ENCODE data around the gene PTGIS. TPM values are rescaled to one million over a fixed set of nuclear protein-coding genes. Genes with fewer than 3 reads are reported as not detected.

The PTGIS gene
- total RNA-seq, 2 donors from 2014 or later = 9.9 to 10.9 TPM

DNA sequence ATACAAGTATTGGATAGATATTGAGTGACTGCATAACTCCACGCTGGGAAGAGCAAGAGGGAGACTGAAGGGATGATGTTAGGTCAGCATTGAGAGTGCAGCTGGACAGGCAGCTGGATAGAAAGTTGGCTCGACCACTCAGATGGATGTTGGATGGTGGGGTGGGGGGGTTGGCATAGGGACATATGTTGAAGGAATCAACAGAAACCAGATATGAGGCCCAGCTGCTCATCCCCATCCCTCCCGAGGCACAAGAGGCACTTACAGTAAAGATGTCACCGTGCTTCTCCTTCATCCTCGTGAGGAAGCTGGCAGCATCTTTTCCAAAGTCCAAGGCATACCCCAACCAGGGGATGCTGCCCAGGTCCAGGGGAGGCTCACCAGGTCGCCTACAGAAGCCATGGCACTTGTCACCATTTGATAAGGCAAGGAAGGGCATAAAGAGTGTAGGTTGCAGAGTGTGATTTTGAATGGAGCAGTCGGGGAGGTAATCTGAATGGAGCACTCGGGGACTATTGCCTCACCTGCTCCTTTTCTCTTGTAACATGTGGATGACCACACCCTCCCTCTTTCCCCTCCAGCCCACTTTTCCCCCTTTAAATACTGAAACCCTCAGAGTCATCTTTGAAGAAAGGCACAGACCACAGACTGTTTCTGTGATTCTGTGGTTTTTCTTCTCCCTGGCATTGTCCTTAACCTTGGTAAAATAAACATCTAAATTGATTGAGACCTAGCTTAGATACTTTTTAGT, 18.0 kb downstream of the PTGIS start:
- WGBS, 2 donors = 71 to 72% methylated on average over 8 of the region's 8 CpGs
- no peak for ATAC-seq

DNA sequence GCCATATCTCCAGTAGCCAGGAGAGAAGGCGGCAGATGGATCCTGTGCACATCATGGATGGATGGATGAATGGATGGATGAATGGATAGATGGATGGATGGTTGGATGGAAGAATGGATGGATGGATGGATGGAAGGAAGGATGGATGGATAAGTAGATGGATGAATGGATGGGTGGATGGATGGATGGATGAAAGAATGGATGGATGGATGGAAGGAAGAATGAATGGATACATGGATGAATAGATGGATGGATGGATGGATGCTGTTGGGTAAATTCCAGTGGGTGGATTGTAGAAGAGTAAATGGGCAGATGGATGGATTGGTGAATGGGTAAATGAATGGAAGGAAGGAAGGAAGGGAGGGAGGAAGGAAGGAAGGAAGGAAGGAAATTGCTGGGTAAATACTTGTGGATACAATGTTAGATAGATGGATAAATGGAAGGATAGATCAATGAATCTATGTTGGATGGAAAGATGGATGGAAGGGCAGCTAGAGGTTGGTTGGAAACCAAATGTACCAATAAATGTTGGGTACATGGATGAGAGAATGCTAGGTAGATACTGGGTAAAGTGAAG, 19.5 kb downstream of the PTGIS start:
- H3K9me3 ChIP-seq = no peaks in the 10 kb centered on the region
- no peak for ATAC-seq
- no peaks in the 10 kb centered on the region for H3K27me3 ChIP-seq
- H3K4me3 ChIP-seq = no peak overlapping the region
- TF ChIP-seq POLR2A (IDR thresholded peaks at IDR 0.05) = no peak
- TF ChIP-seq, protein P1, sequence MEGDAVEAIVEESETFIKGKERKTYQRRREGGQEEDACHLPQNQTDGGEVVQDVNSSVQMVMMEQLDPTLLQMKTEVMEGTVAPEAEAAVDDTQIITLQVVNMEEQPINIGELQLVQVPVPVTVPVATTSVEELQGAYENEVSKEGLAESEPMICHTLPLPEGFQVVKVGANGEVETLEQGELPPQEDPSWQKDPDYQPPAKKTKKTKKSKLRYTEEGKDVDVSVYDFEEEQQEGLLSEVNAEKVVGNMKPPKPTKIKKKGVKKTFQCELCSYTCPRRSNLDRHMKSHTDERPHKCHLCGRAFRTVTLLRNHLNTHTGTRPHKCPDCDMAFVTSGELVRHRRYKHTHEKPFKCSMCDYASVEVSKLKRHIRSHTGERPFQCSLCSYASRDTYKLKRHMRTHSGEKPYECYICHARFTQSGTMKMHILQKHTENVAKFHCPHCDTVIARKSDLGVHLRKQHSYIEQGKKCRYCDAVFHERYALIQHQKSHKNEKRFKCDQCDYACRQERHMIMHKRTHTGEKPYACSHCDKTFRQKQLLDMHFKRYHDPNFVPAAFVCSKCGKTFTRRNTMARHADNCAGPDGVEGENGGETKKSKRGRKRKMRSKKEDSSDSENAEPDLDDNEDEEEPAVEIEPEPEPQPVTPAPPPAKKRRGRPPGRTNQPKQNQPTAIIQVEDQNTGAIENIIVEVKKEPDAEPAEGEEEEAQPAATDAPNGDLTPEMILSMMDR (IDR thresholded peaks at IDR 0.05) = no peak
- no peaks in the 10 kb centered on the region for H3K4me1 ChIP-seq
- H3K27ac ChIP-seq = no peak overlapping the region
- intact Hi-C loops (cut with DNase I) = loop anchor here (10.0 kb wide), 1 partner anchor 336 kb away; no protein-coding TSS in a partner anchor
- WGBS, 2 donors = 90 to 95% methylated on average over 1 of the region's 1 CpG
- no peak for DNase-seq
- H3K36me3 ChIP-seq (replicated peaks in 1 of 2; ENCODE audit: insufficient read depth in 1 of 2, low read depth in 2 of 2) = no peaks in the 10 kb centered on the region

More for the DNA sequence above, 18.0 kb downstream of the PTGIS start:
- Histone ChIP-seq H3K9me3 (no peaks in the 10 kb centered on the region), H3K4me3 (no peak overlapping the region), H3K27me3 (no peaks in the 10 kb centered on the region), H3K4me1 (no peaks in the 10 kb centered on the region), H3K27ac (no peak overlapping the region), H3K36me3 (replicated peaks in 1 of 2; ENCODE audit: insufficient read depth in 1 of 2, low read depth in 2 of 2) (no peaks in the 10 kb centered on the region)
- TF ChIP-seq POLR2A (IDR thresholded peaks at IDR 0.05) = no peak
- TF ChIP-seq, protein P1 (IDR thresholded peaks at IDR 0.05) = no peak
- intact Hi-C loops (cut with DNase I) = loop anchor here (10.0 kb wide), 1 partner anchor 335 kb away; no protein-coding TSS in a partner anchor
- no peak for DNase-seq

DNA sequence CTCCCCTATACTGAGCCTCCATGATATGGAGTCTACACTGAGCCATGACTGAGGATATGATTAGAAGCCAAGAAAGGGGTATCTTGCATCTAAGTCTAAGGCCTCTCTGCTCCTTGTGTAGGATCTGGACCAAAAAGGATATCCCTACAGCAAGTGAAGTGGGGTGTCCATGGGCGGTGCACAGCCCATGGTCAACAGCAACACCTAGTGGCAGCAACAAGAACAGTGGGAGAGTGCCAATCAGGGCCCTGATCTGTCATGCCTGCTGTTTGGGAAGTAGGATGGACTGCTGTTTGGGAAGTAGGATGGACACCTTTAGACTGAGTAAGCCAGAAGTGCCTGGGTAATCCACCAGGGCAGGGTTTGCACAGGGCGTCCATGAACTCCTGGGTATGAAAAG, 22.4 kb downstream of the PTGIS start:
- no peaks in the 10 kb centered on the region for H3K27me3 ChIP-seq

DNA sequence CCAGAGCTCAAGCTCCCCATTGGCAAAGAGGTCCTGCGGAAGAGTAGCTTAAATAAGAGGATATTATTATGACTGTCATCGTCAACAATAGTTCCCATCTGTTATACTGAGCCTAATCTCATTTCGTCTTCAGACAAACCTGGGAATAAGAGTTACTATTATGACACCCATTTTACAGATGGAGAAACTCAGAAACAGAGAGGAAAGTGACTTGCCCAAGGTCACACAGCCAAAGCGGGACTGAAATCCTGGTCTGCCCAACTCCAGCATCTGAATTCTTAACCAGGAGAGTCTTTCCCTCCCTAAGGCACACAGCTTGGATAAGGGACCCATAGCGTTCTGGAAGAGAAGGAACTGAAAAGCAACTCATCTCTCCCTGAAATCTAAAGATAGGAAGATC, 23.4 kb downstream of the PTGIS start:
- Histone ChIP-seq H3K4me3 (no peak overlapping the region), H3K27me3 (no peaks in the 10 kb centered on the region), H3K9me3 (no peaks in the 10 kb centered on the region), H3K4me1 (no peaks in the 10 kb centered on the region), H3K36me3 (replicated peaks in 1 of 2; ENCODE audit: insufficient read depth in 1 of 2, low read depth in 2 of 2) (no peaks in the 10 kb centered on the region), H3K27ac (no peak overlapping the region)
- intact Hi-C loops (cut with DNase I) = loop anchor here (5.0 to 10.0 kb wide), 2 partner anchors 63 to 340 kb away; no protein-coding TSS in a partner anchor
- TF ChIP-seq POLR2A (IDR thresholded peaks at IDR 0.05) = no peak
- TF ChIP-seq, protein P1 (IDR thresholded peaks at IDR 0.05) = no peak
- ATAC-seq (no peak), DNase-seq (no peak)
- 83 to 88% methylated on average over 5 of the region's 5 CpGs for WGBS, 2 donors

More for the DNA sequence above, 22.4 kb downstream of the PTGIS start:
- 72 to 76% methylated on average over 2 of the region's 2 CpGs for WGBS, 2 donors
- no peaks in the 10 kb centered on the region for H3K4me1 ChIP-seq
- no peak overlapping the region for H3K27ac ChIP-seq
- no peaks in the 10 kb centered on the region for H3K9me3 ChIP-seq
- H3K36me3 ChIP-seq (replicated peaks in 1 of 2; ENCODE audit: insufficient read depth in 1 of 2, low read depth in 2 of 2) = no peaks in the 10 kb centered on the region
- intact Hi-C loops (cut with DNase I) = loop anchor here (10.0 kb wide), 1 partner anchor 339 kb away; no protein-coding TSS in a partner anchor
- no peak overlapping the region for H3K4me3 ChIP-seq
- no peak for ATAC-seq
- TF ChIP-seq, protein P1 (IDR thresholded peaks at IDR 0.05) = no peak
- no peak for TF ChIP-seq POLR2A (IDR thresholded peaks at IDR 0.05)
- no peak for DNase-seq

Data from body of pancreas (tissue), 4 donors.